ENCODE data around the gene AVEN. TPM values are rescaled to one million over a fixed set of nuclear protein-coding genes. Genes with fewer than 3 reads are reported as not detected.
"Not testable (repeated sequence)": the region's sequence is repeated elsewhere in the genome, so short reads cannot be mapped to it uniquely, and the experiment has no call there.

Gene AVEN
- total RNA-seq, 4 donors from 2014 or later, result 5.9 to 14.8 (median 13.5) TPM

DNA sequence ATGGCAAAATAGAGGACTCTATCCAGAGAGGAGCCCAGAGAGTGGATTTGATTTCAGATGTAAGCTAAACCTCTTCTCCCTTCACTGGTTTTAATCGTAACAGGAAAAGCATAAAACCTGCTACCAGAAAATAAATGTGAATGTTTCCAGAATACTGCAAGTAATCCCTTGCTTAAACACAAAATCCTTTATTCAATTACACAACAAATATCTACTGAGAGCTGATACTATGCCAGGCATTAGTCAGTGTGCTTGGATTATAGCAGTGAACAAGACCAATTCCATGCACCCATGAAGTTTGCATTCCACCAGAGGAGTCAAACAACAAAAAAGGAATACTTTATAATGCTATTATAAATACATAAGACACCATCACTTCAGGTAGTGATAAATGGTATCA, 15.1 kb downstream of the AVEN start:
- Histone ChIP-seq H3K27ac (no peak overlapping the region), H3K4me1 (no peaks in the 10 kb centered on the region), H3K4me3 (no peak overlapping the region), H3K27me3 (no peaks in the 10 kb centered on the region), H3K36me3 (no peaks in the 10 kb centered on the region), H3K9me3 (no peaks in the 10 kb centered on the region)
- TF ChIP-seq POLR2A (IDR thresholded peaks at IDR 0.05), result no peak
- TF ChIP-seq EP300 (IDR thresholded peaks at IDR 0.05), result no peak
- TF ChIP-seq POLR2AphosphoS5 (IDR thresholded peaks at IDR 0.05), result no peak
- TF ChIP-seq, protein P1, sequence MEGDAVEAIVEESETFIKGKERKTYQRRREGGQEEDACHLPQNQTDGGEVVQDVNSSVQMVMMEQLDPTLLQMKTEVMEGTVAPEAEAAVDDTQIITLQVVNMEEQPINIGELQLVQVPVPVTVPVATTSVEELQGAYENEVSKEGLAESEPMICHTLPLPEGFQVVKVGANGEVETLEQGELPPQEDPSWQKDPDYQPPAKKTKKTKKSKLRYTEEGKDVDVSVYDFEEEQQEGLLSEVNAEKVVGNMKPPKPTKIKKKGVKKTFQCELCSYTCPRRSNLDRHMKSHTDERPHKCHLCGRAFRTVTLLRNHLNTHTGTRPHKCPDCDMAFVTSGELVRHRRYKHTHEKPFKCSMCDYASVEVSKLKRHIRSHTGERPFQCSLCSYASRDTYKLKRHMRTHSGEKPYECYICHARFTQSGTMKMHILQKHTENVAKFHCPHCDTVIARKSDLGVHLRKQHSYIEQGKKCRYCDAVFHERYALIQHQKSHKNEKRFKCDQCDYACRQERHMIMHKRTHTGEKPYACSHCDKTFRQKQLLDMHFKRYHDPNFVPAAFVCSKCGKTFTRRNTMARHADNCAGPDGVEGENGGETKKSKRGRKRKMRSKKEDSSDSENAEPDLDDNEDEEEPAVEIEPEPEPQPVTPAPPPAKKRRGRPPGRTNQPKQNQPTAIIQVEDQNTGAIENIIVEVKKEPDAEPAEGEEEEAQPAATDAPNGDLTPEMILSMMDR (IDR thresholded peaks at IDR 0.05), result no peak
- WGBS, result 84% methylated on average over 1 of the region's 1 CpG
- DNase-seq (ENCODE audit: low spot score in 2 of 2), result no peak

- no peak for DNase-seq (ENCODE audit: low spot score in 2 of 2)
- no peak for TF ChIP-seq POLR2AphosphoS5 (IDR thresholded peaks at IDR 0.05)
- TF ChIP-seq, protein P1 (IDR thresholded peaks at IDR 0.05), result no peak
- TF ChIP-seq EP300 (IDR thresholded peaks at IDR 0.05), result no peak
- TF ChIP-seq POLR2A (IDR thresholded peaks at IDR 0.05), result no peak
- Histone ChIP-seq H3K9me3 (no peaks in the 10 kb centered on the region), H3K4me3 (no peak overlapping the region), H3K36me3 (no peaks in the 10 kb centered on the region), H3K27ac (no peak overlapping the region), H3K27me3 (no peaks in the 10 kb centered on the region), H3K4me1 (no peaks in the 10 kb centered on the region)
- WGBS, result 96% methylated on average over 3 of the region's 3 CpGs
These were observed 19.5 kb downstream of the AVEN start for GRCh38 chr15:34019369-34019990.

GRCh38 chr15:34018738-34019137, 20.3 kb downstream of the AVEN start:
- H3K36me3 ChIP-seq, H3K9me3 ChIP-seq: not testable (repeated sequence)
- 97% methylated on average over 2 of the region's 2 CpGs for WGBS

DNA sequence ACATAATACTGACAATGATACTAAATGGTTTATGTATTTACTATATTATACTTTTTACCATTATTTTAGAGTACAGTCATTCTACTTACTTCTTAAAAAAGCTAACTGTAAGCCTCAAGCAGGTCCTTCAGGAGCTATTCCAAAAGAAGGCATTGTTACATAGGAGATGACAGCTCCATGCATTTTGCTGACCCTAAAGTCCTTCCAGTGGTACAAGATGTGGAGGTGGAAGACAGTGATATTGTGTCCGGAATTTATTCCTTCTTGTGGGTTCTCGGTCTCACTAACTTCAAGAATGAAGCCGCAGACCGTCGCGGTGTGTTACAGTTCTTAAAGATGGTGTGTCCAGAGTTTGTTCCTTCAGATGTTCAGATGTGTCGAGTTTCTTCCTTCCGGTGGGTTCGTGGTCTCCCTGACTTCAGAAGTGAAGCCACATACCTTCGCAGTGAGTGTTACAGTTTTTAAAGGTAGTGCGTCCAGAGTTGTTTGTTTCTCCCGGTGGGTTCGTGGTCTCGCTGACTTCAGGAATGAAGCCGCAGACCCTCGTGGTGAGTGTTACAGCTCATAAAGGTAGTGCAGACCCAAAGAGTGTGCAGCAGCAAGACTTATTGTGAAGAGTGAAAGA, 20.9 kb downstream of the AVEN start:
- no peaks in the 10 kb centered on the region for H3K4me1 ChIP-seq
- WGBS, result 93% methylated on average over 16 of the region's 16 CpGs
- H3K27me3 ChIP-seq, result no peaks in the 10 kb centered on the region
- no peaks in the 10 kb centered on the region for H3K9me3 ChIP-seq
- no peaks in the 10 kb centered on the region for H3K36me3 ChIP-seq
- no peak for DNase-seq (ENCODE audit: low spot score in 2 of 2)
- no peak overlapping the region for H3K4me3 ChIP-seq
- H3K27ac ChIP-seq, result no peak overlapping the region
- TF ChIP-seq EP300 (IDR thresholded peaks at IDR 0.05), result no peak
- no peak for TF ChIP-seq POLR2AphosphoS5 (IDR thresholded peaks at IDR 0.05)
- TF ChIP-seq POLR2A (IDR thresholded peaks at IDR 0.05), result no peak
- TF ChIP-seq, protein P1 (IDR thresholded peaks at IDR 0.05), result no peak

More at GRCh38 chr15:34018738-34019137, 20.3 kb downstream of the AVEN start:
- not testable (repeated sequence) for H3K27ac ChIP-seq; DNase-seq (ENCODE audit: low spot score in 2 of 2); H3K4me1 ChIP-seq; H3K27me3 ChIP-seq; H3K4me3 ChIP-seq

- no peak for DNase-seq (ENCODE audit: low spot score in 2 of 2)
- H3K4me1 ChIP-seq, result no peaks in the 10 kb centered on the region
These were observed 24.4 kb downstream of the AVEN start for GRCh38 chr15:34014556-34014955.

More at GRCh38 chr15:34014556-34014955, 24.4 kb downstream of the AVEN start:
- Histone ChIP-seq H3K9me3 (no peaks in the 10 kb centered on the region), H3K27me3 (no peaks in the 10 kb centered on the region), H3K36me3 (no peaks in the 10 kb centered on the region), H3K27ac (no peak overlapping the region), H3K4me3 (no peak overlapping the region)
- 97% methylated on average over 2 of the region's 2 CpGs for WGBS
- TF ChIP-seq POLR2A (IDR thresholded peaks at IDR 0.05) (no peak), EP300 (IDR thresholded peaks at IDR 0.05) (no peak), POLR2AphosphoS5 (IDR thresholded peaks at IDR 0.05) (no peak)
- TF ChIP-seq, protein P1 (IDR thresholded peaks at IDR 0.05), result no peak
